GM12892 (cell line): ENCODE results near the gene CHRNG.
"Not testable (repeated sequence)": the region's sequence is repeated elsewhere in the genome, so short reads cannot be mapped to it uniquely, and the experiment has no call there.

Source experiments
- DNase-seq: peaks from one replicate; pipeline ENCODE4 v3.0.0; 2011; ENCODE audit not compliant: insufficient read length
- FAIRE-seq: peaks from 2 replicates; lab custom pipeline; 2011; peaks lifted over from hg19 to GRCh38; lab: Jason Lieb, UNC
- POLR2A ChIP-seq: IDR thresholded peaks from 2 replicates; pipeline ENCODE4 v1.6.1; 2011; ENCODE audit warnings: low read depth, low read length, control low read depth
- POLR2AphosphoS5 ChIP-seq: IDR thresholded peaks from 2 replicates; pipeline ENCODE4 v1.6.1; 2011; ENCODE audit warnings: low read depth, low read length, control low read depth
- TAF1 ChIP-seq: IDR thresholded peaks from 2 replicates; pipeline ENCODE4 v1.6.1; 2011; ENCODE audit warnings: low read depth, mild to moderate bottlenecking, control low read depth, low read length, borderline replicate concordance

Gene CHRNG

DNA sequence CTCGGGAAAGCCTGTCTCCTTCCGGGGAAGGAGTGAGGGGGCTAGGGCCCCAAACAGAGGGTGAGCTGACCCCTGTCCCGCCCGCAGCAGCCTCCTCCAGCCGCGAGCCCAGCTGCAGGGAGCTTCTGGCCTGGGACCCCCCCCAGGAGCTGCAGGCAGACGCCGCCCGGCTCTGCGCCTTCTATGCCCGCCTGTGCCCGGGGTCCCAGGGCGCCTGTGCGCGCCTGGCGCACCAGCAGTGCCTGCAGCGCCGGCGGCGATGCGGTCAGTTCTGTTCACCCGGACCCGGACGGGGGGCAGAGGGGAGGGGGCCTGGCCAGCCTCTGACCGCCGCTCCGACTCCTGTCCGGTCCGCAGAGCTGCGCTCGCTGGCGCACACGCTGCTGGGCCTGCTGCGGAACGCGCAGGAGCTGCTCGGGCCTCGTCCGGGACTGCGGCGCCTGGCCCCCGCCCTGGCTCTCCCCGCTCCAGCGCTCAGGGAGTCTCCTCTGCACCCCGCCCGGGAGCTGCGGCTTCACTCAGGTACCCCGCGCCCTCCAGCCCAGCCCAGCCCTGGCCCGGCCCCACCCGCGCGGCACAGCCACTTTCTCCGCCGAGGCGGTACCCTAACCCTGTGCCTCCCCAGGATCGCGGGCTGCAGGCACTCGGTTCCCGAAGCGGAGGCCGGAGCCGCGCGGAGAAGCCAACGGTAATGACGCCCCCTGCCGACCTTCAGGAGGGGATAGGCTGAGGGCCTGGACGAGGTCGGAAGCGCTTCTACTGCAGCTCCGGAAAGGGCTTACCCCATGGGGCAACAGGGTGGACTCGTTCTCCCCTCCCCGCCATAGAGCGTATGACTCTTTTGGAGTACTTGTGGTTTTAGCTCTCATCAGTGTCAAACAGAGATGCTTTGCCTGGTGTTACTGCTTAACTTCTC is 15.6 kb upstream of the CHRNG start:
- FAIRE-seq, result no peak
- TF ChIP-seq TAF1 (no peak), POLR2A (no peak), POLR2AphosphoS5 (no peak)
- DNase-seq, result no peak

DNA sequence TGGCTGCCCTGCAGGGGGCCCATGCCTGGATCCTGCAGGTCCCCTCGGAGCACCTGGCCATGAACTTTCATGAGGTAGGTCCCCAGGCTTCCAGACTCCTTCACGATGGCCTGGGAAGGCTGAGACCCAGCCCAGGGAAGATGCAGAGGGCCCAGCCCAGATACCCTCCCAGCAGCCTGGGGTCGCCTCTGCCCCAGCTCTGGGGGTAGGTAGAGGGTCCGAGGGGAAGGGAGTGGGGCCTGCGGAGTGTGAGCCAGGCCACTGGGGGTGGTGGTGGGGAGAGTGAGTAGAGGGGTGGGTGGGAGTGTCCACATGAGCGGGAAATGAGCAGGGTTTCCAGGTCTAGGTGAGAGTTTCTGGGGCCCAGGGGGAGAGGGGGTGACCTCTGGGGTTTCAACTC is 14.7 kb upstream of the CHRNG start:
- TF ChIP-seq POLR2A (no peak), POLR2AphosphoS5 (no peak), TAF1 (no peak)
- DNase-seq, result no peak
- no peak for FAIRE-seq

DNA sequence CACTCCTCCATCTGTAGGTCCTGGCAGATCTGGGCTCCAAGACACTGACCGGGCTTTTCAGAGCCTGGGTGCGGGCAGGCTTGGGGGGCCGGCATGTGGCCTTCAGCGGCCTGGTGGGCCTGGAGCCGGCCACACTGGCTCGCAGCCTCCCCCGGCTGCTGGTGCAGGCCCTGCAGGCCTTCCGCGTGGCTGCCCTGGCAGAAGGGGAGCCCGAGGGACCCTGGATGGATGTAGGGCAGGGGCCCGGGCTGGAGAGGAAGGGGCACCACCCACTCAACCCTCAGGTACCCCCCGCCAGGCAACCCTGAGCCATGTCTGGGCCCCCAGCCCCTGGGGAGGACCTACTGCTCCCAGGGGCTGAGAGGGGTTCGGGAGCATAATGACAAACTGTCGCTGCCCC is 14.3 kb upstream of the CHRNG start:
- FAIRE-seq, result no peak
- TF ChIP-seq TAF1 (no peak), POLR2AphosphoS5 (no peak), POLR2A (no peak)
- DNase-seq, result no peak

DNA sequence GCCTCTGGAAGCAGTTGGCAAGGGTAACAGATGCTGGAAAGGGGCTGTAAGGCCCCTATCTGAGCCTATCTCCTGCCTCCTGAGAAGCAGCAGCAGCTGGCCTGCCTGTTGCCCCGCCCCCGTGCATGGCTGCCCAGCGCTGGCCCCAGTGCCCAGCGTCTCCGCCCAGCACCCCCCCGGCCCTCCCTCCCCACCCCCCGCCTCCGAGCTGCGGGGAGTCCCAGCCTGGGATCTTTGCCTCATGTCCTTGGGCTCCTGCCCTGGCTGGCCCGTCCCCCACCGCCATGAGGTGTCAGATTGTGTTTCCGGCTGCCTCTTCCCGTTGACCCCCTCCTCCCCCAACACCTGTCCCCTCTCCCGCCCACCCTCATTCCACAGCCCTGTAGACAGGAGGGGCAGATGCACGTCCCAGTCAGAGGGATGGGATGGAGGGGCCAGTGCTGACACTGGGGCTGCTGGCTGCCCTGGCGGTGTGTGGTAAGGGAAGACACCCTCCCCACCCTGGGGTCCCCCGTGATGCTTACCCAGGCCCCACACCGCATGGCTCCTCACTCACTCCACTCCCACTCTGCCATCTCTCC is 13.6 kb upstream of the CHRNG start, which contains the start of gene CHRND:
Gene CHRND (plus strand): TSS at position 370 of the 581 bp plus-strand sequence. CDS start 56 bp downstream, at position 426.
- no peak for FAIRE-seq
- no peak for TF ChIP-seq TAF1
- no peak for TF ChIP-seq POLR2A
- TF ChIP-seq POLR2AphosphoS5, result no peak
- DNase-seq, result no peak

DNA sequence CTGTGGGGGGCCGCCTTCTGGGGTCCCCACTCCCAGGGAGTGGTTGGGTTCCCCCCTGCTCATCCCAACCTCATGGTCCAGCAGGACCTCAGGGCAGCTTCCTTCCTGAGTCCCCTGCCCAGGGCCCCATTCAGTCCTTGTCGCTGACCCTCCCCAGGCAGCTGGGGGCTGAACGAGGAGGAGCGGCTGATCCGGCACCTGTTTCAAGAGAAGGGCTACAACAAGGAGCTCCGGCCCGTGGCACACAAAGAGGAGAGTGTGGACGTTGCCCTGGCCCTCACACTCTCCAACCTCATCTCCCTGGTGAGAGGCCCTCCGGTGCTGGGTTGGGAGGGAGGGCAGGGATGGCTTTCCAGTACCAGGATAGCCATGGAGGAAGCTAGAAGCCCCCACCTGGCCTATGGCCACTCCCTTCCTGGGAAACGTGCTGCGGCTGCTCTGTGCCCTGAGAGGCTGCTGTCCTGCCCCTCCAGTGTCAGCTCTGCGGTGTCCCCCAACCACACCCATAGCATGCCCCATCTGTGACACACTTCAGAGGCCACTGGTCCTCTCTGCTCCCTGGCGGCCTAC is 13.0 kb upstream of the CHRNG start:
- FAIRE-seq, result no peak
- no peak for TF ChIP-seq POLR2A
- no peak for TF ChIP-seq POLR2AphosphoS5
- TF ChIP-seq TAF1, result no peak
- no peak for DNase-seq

DNA sequence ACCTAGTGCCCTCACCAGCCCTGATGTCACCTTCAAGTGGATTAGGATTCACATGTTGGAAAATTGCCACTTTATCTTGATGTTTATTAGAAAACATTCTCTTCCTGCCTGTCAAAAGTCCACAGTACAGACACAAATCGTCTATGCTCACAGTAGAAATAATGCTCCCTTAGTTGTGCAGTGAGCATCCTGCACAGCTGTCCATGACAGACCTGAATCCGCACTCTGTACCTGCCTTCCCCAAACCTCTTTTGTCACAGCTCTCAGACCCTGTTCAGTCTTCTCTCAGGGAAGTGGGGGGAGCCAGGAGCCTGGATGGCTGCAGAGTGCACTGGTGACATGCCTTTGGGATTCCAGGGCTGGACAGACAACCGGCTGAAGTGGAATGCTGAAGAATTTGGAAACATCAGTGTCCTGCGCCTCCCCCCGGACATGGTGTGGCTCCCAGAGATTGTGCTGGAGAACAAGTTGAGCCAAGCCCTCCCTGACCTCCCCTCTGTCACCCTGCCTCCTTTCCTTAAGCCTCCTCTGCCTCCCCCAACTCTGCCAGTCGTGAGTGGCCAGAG is 11.5 kb upstream of the CHRNG start:
- no peak for DNase-seq
- FAIRE-seq, result no peak
- TF ChIP-seq POLR2A, result no peak
- TF ChIP-seq TAF1, result no peak
- no peak for TF ChIP-seq POLR2AphosphoS5

DNA sequence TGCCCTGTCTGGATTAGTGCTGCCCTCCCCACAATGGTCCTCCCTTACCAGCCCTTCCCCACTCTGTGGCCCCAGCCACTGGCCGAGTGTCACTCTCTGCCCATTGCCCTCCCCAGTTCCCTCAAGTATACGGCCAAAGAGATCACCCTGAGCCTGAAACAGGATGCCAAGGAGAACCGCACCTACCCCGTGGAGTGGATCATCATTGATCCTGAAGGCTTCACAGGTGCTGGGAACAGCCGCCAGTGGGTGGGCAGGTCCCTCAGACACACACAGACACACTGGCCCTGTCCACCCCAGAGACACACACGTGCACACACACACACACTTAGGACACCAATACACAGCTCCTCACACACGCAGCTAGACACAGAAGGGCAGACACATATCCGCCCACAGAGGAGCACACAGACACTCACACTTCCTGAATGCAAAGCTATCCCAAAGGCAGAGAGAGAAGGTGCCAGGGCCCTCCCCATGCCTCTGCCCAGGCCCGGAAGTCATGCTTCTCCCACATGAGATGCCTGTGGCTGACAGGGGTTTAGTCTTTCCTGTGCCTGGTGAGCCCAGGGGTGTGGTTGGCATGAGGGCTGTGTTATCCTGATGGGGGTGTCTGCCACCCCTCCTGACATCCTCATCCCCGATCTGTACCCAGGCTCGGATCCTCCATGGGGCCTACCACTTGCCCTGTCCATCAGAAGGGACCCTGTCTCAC is 10.6 kb upstream of the CHRNG start:
- DNase-seq (no peak), FAIRE-seq (no peak)
- TF ChIP-seq TAF1 (no peak), POLR2A (no peak), POLR2AphosphoS5 (no peak)

DNA sequence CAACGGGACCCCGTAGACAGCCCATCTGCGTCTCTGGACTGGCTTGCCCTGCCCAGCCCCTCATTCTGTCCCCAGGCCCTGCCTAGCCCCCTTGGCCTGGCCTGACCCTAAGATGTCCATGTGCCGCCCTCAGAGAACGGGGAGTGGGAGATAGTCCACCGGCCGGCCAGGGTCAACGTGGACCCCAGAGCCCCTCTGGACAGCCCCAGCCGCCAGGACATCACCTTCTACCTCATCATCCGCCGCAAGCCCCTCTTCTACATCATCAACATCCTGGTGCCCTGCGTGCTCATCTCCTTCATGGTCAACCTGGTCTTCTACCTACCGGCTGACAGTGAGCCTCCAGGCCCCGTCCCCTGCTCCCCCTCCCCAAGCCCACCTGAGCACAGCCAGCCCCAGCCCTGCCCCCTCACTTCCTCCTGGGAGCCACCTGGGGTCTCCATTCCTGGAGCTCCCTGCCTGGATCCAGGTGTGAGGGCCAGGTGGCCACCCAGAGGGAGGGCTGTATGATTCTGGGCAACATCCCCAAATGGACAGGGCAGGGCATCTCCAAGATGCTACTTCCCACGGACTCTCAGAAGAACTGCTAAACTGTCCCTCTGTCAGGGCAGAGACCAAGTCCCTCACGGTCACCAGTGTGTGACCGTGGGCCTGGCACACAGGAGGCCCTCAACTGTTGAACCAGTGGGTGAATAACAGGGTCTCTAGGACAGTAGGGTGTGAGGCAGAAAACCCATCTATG is 9.5 kb upstream of the CHRNG start:
- TF ChIP-seq POLR2AphosphoS5, result no peak
- no peak for TF ChIP-seq TAF1
- no peak for TF ChIP-seq POLR2A
- no peak for FAIRE-seq
- no peak for DNase-seq

DNA sequence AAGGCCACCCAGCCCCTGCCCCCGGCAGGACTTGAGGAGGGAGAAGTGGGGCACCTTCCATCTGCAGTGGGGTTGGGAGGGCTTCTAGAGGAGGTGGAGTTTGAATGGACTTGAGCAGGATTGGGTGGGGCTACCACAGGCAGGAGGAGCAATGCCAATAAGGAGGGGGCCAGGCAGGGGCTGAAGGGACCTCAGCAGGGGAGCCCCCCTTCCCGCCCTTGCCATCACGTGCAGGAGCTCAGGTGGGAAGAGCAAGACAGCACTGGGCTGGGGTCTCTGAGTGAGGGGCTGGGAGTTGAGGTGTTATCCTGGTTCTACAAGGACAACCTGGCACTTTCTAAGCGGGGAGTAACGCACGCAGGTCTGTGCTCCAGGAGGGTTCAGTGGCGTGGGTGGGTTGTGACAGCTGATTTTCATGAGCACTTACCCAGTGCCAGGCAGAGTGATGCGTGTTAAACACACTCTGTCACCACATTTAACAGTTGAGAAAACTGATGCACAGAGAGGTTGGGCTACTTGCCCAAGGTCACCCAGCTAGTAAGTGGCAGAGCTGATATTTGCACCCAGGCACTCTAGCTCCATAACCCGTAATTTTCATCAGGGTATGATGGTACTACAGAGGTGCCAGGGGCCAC is 8.7 kb upstream of the CHRNG start:
- no peak for FAIRE-seq
- no peak for DNase-seq
- no peak for TF ChIP-seq POLR2AphosphoS5
- no peak for TF ChIP-seq TAF1
- TF ChIP-seq POLR2A, result no peak

DNA sequence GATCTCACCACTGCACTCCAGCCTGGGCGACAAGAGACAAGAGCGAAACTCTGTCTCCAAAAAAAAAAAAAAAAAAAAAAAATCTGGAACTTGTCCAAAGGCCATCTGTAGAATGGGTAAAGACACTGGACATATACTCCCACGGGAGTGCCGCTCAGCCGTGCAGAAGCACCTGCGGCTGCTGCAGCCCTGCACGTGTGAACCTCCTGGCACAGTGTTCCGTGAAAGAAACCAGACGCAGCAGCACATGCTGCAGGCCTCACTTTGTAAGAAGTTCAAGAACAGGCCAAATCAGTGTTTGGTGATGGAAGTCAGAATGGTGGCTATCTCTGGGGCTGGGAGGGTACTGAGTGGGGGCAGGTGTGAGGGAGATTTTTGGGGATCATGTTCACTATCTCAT is 7.1 kb upstream of the CHRNG start:
- no peak for FAIRE-seq
- no peak for TF ChIP-seq POLR2A
- TF ChIP-seq TAF1, result no peak
- TF ChIP-seq POLR2AphosphoS5, result no peak

DNA sequence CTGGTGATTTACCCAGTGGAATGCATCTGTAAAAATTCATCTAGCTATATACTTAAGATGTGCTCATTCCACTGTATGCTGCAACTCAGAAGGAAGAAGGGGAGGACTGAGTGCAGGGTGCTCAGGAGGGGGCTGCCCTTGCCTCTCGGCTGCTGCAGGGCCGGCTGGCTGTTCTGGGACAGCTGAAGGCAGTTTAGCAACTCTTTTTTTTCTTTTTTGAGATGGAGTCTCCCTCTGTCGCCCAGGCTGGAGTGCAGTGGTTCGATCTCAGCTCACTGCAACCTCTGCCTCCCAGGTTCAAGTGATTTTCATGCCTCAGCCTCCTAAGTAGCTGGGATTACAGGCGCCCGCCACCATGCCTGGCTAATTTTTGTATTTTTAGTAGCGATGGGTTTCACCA is 6.7 kb upstream of the CHRNG start:
- DNase-seq, result not testable (repeated sequence)

More for the DNA sequence above, 7.1 kb upstream of the CHRNG start:
- no peak for DNase-seq

More for the DNA sequence above, 6.7 kb upstream of the CHRNG start:
- FAIRE-seq, result not testable (repeated sequence)
